ENCODE results near the gene KIF5B. TPM values are rescaled to one million over a fixed set of nuclear protein-coding genes. Genes with fewer than 3 reads are reported as not detected.

KIF5B gene
- total and polyA plus RNA-seq, 5 donors from 2014 or later, result 20.9 to 69.0 (median 26.6) TPM

DNA sequence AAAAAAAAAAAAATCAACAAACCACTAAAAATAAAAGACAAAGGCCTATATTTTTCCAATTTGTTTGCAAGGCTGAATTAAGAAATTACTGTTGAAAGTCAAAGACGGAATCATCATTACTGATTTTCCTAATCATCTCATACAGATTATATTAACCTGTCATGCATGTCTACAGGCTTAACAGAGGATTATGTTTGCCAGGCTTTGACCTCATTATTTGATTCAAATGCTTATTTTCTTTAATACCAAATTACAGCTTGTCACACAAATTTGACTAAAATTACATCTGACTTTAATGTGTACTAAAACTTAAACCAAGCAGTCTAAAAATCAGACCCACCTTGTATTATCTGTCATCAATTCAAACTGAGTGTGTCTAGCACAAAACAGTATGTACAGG, 21.2 kb downstream of the KIF5B start:
- Histone ChIP-seq H3K4me3 (ENCODE audit: low read depth, low read length) (no peak overlapping the region), H3K4me1 (ENCODE audit: control insufficient read depth, insufficient read depth, low read length, poor library complexity, severe bottlenecking) (no peaks in the 10 kb centered on the region), H3K27me3 (ENCODE audit: control insufficient read depth, insufficient read depth, low read length) (no peaks in the 10 kb centered on the region), H3K27ac (ENCODE audit: insufficient read depth, low read length, poor library complexity, severe bottlenecking) (no peak overlapping the region), H3K36me3 (ENCODE audit: control insufficient read depth, insufficient read depth, low read length) (peaks cover 95% of the 10 kb centered on the region), H3K9me3 (ENCODE audit: control insufficient read depth in 2 of 2, low read length in 2 of 2) (no peaks in the 10 kb centered on the region)
- H3K36me3 Mint-ChIP-seq, result peaks cover 61% of the 10 kb centered on the region
- no peaks in the 10 kb centered on the region for H3K9me3 Mint-ChIP-seq
- no peak for ATAC-seq (ENCODE audit: low read depth in 2 of 2)
- H3K27ac Mint-ChIP-seq, result peak overlapping the region in 1 of 3 donors; percentile 60
- H3K27me3 Mint-ChIP-seq, result no peaks in the 10 kb centered on the region
- peaks cover 12 to 29% (median 16%) of the 10 kb centered on the region in 4 donors for H3K4me1 Mint-ChIP-seq
- no peak overlapping the region for H3K4me3 Mint-ChIP-seq
- DNase-seq, result no peak

DNA sequence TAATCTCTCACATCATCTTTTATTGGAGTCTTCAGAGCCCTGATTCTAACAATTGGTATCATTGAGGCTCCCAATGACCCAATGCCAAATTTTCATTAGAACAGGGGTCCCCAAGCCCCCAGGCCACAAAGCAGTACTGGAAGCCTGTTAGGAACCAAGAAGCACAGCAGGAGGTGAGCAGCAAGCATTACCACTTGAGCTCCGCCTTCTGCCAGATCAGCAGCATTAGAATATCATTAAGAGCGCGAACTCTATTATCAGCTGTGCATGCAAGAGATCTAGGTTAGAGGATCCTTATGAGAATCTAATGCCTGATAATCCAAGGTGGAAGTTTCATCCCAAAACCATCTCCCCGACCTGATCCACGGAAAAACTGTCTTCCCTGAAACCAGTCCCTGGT, 23.1 kb downstream of the KIF5B start:
- Mint-ChIP-seq H3K9me3 (no peaks in the 10 kb centered on the region), H3K27ac (peak overlapping the region in 1 of 3 donors; percentile 39), H3K36me3 (peaks cover 63% of the 10 kb centered on the region), H3K4me3 (no peak overlapping the region), H3K4me1 (peaks cover 6 to 30% (median 14%) of the 10 kb centered on the region in 4 donors), H3K27me3 (no peaks in the 10 kb centered on the region)
- Histone ChIP-seq H3K9me3 (ENCODE audit: control insufficient read depth in 2 of 2, low read length in 2 of 2) (no peaks in the 10 kb centered on the region), H3K27me3 (ENCODE audit: control insufficient read depth, insufficient read depth, low read length) (no peaks in the 10 kb centered on the region), H3K36me3 (ENCODE audit: control insufficient read depth, insufficient read depth, low read length) (peaks cover 96% of the 10 kb centered on the region), H3K27ac (ENCODE audit: insufficient read depth, low read length, poor library complexity, severe bottlenecking) (no peak overlapping the region), H3K4me1 (ENCODE audit: control insufficient read depth, insufficient read depth, low read length, poor library complexity, severe bottlenecking) (no peaks in the 10 kb centered on the region), H3K4me3 (ENCODE audit: low read depth, low read length) (no peak overlapping the region)
- DNase-seq (no peak), ATAC-seq (ENCODE audit: low read depth in 2 of 2) (no peak)

DNA sequence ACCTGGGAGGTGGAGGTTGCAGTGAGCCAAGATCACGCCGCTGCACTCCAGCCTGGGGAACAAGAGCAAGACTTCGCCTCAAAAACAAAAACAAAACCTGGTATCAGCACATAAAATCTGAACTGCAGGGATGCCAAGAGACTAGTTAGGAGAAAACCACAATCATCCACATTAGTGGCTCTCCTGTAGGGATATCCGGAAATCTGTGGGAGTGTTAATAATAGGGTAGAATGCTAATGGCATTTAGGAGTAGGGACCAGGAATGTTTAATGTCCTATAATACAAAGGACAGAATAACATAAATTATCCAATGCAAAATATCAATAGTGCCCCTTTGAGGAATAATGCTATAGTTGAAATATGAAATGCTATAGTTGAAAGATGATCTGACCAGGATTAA, 24.3 kb downstream of the KIF5B start:
- no peak for DNase-seq
- Mint-ChIP-seq H3K36me3 (peaks cover 60% of the 10 kb centered on the region), H3K27me3 (no peaks in the 10 kb centered on the region), H3K27ac (peak overlapping the region in 2 of 3 donors; percentile 16 to 76), H3K9me3 (no peaks in the 10 kb centered on the region), H3K4me1 (peaks cover 6 to 23% (median 14%) of the 10 kb centered on the region in 4 donors), H3K4me3 (no peak overlapping the region)
- Histone ChIP-seq H3K27me3 (ENCODE audit: control insufficient read depth, insufficient read depth, low read length) (no peaks in the 10 kb centered on the region), H3K36me3 (ENCODE audit: control insufficient read depth, insufficient read depth, low read length) (peaks cover 97% of the 10 kb centered on the region), H3K9me3 (ENCODE audit: control insufficient read depth in 2 of 2, low read length in 2 of 2) (no peaks in the 10 kb centered on the region), H3K4me1 (ENCODE audit: control insufficient read depth, insufficient read depth, low read length, poor library complexity, severe bottlenecking) (no peaks in the 10 kb centered on the region), H3K27ac (ENCODE audit: insufficient read depth, low read length, poor library complexity, severe bottlenecking) (no peak overlapping the region), H3K4me3 (ENCODE audit: low read depth, low read length) (no peak overlapping the region)
- no peak for ATAC-seq (ENCODE audit: low read depth in 2 of 2)

DNA sequence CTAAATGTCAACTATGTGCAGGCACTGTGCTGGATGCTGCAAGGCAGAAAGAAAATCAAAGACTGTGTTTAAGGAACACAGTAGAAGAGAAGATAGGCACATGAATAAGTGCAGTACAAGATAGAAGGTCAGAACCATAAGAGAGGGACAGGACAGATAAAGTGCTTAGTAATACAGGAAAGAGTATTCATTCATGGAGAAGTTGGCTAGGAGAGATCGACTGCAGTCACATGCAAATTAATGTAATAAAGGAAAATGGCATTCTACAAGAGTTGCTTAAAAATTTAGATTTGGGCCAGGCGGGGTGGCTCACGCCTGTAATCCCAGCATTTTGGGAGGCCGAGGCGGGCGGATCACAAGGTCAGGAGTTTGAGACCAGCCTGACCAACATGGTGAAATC, 24.8 kb downstream of the KIF5B start:
- ATAC-seq (ENCODE audit: low read depth in 2 of 2), result no peak
- Histone ChIP-seq H3K9me3 (ENCODE audit: control insufficient read depth in 2 of 2, low read length in 2 of 2) (no peaks in the 10 kb centered on the region), H3K36me3 (ENCODE audit: control insufficient read depth, insufficient read depth, low read length) (peaks cover 97% of the 10 kb centered on the region), H3K27me3 (ENCODE audit: control insufficient read depth, insufficient read depth, low read length) (no peaks in the 10 kb centered on the region), H3K4me1 (ENCODE audit: control insufficient read depth, insufficient read depth, low read length, poor library complexity, severe bottlenecking) (no peaks in the 10 kb centered on the region), H3K4me3 (ENCODE audit: low read depth, low read length) (no peak overlapping the region), H3K27ac (ENCODE audit: insufficient read depth, low read length, poor library complexity, severe bottlenecking) (no peak overlapping the region)
- no peaks in the 10 kb centered on the region for H3K9me3 Mint-ChIP-seq
- H3K27ac Mint-ChIP-seq, result peak overlapping the region in 1 of 3 donors; percentile 16
- H3K27me3 Mint-ChIP-seq, result no peaks in the 10 kb centered on the region
- H3K4me1 Mint-ChIP-seq, result peaks cover 6 to 19% (median 11%) of the 10 kb centered on the region in 4 donors
- no peak overlapping the region for H3K4me3 Mint-ChIP-seq
- peaks cover 58% of the 10 kb centered on the region for H3K36me3 Mint-ChIP-seq
- DNase-seq, result no peak

DNA sequence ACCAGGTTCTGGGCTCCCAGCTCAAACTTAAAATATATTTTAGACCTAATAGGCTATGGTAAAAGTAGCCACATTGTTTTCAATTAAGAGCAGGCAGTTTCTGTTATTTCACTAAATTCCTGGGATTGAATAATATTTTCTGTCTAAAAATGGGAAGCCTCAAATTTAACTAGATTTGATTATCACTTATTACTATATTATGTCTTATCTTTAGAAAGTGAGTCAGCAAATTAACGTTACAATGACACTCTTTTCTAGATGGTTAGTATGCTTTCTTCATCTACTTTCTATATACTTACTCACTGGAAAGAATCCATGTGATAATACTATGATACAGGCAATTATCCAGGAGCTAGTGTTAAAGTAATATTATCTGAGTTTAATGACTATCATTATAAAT, 27.5 kb downstream of the KIF5B start:
- Mint-ChIP-seq H3K4me3 (no peak overlapping the region), H3K27me3 (no peaks in the 10 kb centered on the region), H3K27ac (no peak overlapping the region), H3K36me3 (peaks cover 44% of the 10 kb centered on the region), H3K9me3 (no peaks in the 10 kb centered on the region), H3K4me1 (peaks cover 6 to 17% (median 11%) of the 10 kb centered on the region in 4 donors)
- no peak overlapping the region for H3K4me3 ChIP-seq (ENCODE audit: low read depth, low read length)
- H3K4me1 ChIP-seq (ENCODE audit: control insufficient read depth, insufficient read depth, low read length, poor library complexity, severe bottlenecking), result no peaks in the 10 kb centered on the region
- no peaks in the 10 kb centered on the region for H3K9me3 ChIP-seq (ENCODE audit: control insufficient read depth in 2 of 2, low read length in 2 of 2)
- ATAC-seq (ENCODE audit: low read depth in 2 of 2) (no peak), DNase-seq (no peak)
- H3K36me3 ChIP-seq (ENCODE audit: control insufficient read depth, insufficient read depth, low read length), result peaks cover 84% of the 10 kb centered on the region
- no peaks in the 10 kb centered on the region for H3K27me3 ChIP-seq (ENCODE audit: control insufficient read depth, insufficient read depth, low read length)
- H3K27ac ChIP-seq (ENCODE audit: insufficient read depth, low read length, poor library complexity, severe bottlenecking), result no peak overlapping the region

DNA sequence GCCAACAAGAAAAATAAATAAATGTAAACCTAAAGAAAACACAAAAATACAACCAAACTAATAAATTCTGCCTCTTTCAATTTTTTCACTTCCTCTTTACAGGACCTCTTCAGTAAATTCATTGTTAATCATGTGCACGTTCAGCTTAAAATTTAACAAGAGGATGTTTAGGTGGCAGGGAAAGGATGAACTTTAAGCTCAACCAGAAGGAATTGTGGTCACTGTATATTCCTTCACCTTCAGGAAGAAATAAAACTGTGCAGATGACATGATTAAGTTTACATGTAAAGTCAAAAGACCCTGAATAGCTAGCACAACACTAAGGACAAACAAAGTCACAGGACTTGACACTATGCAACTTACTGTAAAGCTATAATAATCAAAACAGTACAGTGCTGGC, 33.0 kb downstream of the KIF5B start:
- Histone ChIP-seq H3K27me3 (ENCODE audit: control insufficient read depth, insufficient read depth, low read length) (no peaks in the 10 kb centered on the region), H3K4me3 (ENCODE audit: low read depth, low read length) (no peak overlapping the region), H3K4me1 (ENCODE audit: control insufficient read depth, insufficient read depth, low read length, poor library complexity, severe bottlenecking) (no peaks in the 10 kb centered on the region), H3K9me3 (ENCODE audit: control insufficient read depth in 2 of 2, low read length in 2 of 2) (no peaks in the 10 kb centered on the region), H3K27ac (ENCODE audit: insufficient read depth, low read length, poor library complexity, severe bottlenecking) (no peak overlapping the region), H3K36me3 (ENCODE audit: control insufficient read depth, insufficient read depth, low read length) (peaks cover 86% of the 10 kb centered on the region)
- DNase-seq (no peak), ATAC-seq (ENCODE audit: low read depth in 2 of 2) (no peak)
- peak overlapping the region; percentile 52 to 62 (median 53) for H3K27ac Mint-ChIP-seq
- H3K4me1 Mint-ChIP-seq, result peaks cover 0 to 10% (median 8%) of the 10 kb centered on the region in 4 donors
- H3K9me3 Mint-ChIP-seq, result no peaks in the 10 kb centered on the region
- H3K27me3 Mint-ChIP-seq, result no peaks in the 10 kb centered on the region
- peaks cover 34% of the 10 kb centered on the region for H3K36me3 Mint-ChIP-seq
- H3K4me3 Mint-ChIP-seq, result no peak overlapping the region

DNA sequence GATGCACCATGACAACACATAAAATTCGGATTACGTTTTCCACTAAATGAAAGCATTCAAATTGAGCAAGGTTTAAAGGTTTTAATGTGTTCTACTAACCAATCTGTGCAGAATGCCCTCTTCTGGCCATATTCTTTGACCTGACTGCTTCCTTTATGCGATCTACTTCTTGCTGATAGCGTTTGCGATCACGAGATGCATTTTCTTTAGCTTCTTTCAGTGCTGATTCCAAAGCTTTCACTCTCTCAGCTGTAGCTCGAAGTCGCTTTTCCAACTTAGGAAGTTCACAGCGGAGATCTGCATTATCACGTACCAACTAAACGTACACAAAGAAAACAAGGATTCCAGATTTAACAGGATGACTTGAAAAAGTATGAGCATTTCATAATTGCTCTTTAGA, 39.2 kb downstream of the KIF5B start:
- no peak overlapping the region for H3K4me3 Mint-ChIP-seq
- Histone ChIP-seq H3K36me3 (ENCODE audit: control insufficient read depth, insufficient read depth, low read length) (peaks cover 97% of the 10 kb centered on the region), H3K4me1 (ENCODE audit: control insufficient read depth, insufficient read depth, low read length, poor library complexity, severe bottlenecking) (no peaks in the 10 kb centered on the region), H3K9me3 (ENCODE audit: control insufficient read depth in 2 of 2, low read length in 2 of 2) (no peaks in the 10 kb centered on the region), H3K4me3 (ENCODE audit: low read depth, low read length) (no peak overlapping the region), H3K27me3 (ENCODE audit: control insufficient read depth, insufficient read depth, low read length) (no peaks in the 10 kb centered on the region), H3K27ac (ENCODE audit: insufficient read depth, low read length, poor library complexity, severe bottlenecking) (no peak overlapping the region)
- no peak for DNase-seq
- H3K4me1 Mint-ChIP-seq, result peaks cover 2 to 8% (median 5%) of the 10 kb centered on the region in 4 donors
- ATAC-seq (ENCODE audit: low read depth in 2 of 2), result no peak
- no peaks in the 10 kb centered on the region for H3K9me3 Mint-ChIP-seq
- H3K27ac Mint-ChIP-seq, result no peak overlapping the region
- peaks cover 37% of the 10 kb centered on the region for H3K36me3 Mint-ChIP-seq
- peaks cover 5% of the 10 kb centered on the region for H3K27me3 Mint-ChIP-seq

DNA sequence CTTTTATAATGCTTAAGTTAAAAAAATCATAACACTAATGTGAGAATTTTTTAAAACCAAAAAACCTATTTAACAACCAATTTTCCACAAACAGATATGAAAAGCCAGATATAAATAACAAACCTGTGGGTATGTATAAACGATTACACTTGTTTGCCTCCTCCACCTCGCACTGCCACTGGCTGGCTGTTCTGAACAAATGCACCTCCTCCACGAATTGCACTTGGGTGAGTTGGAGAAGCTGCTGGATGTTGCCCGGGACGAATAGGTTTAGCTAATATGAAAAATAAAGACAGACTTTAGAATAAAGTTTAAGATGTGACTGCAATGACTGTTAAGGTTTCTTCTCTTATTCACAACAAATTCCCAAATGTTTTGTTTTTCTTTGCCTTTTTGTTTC, 40.8 kb downstream of the KIF5B start:
- H3K36me3 ChIP-seq (ENCODE audit: control insufficient read depth, insufficient read depth, low read length), result peaks cover 97% of the 10 kb centered on the region
- no peak overlapping the region for H3K4me3 ChIP-seq (ENCODE audit: low read depth, low read length)
- H3K4me1 ChIP-seq (ENCODE audit: control insufficient read depth, insufficient read depth, low read length, poor library complexity, severe bottlenecking), result no peaks in the 10 kb centered on the region
- DNase-seq (no peak), ATAC-seq (ENCODE audit: low read depth in 2 of 2) (no peak)
- H3K27ac Mint-ChIP-seq, result peak overlapping the region in 2 of 3 donors; percentile 11
- H3K27ac ChIP-seq (ENCODE audit: insufficient read depth, low read length, poor library complexity, severe bottlenecking), result no peak overlapping the region
- H3K4me3 Mint-ChIP-seq, result no peak overlapping the region
- H3K9me3 Mint-ChIP-seq, result no peaks in the 10 kb centered on the region
- peaks cover 36% of the 10 kb centered on the region for H3K36me3 Mint-ChIP-seq
- H3K27me3 Mint-ChIP-seq, result peaks cover 5% of the 10 kb centered on the region
- H3K9me3 ChIP-seq (ENCODE audit: control insufficient read depth in 2 of 2, low read length in 2 of 2), result no peaks in the 10 kb centered on the region
- peaks cover 2 to 8% (median 4%) of the 10 kb centered on the region in 4 donors for H3K4me1 Mint-ChIP-seq
- no peaks in the 10 kb centered on the region for H3K27me3 ChIP-seq (ENCODE audit: control insufficient read depth, insufficient read depth, low read length)

All from CD4-positive, CD25-positive, alpha-beta regulatory T cell (primary cell).